DMS 273 treated with DMSO at 0.1 percent for 48 hours (cell line): ENCODE data around the gene TAP2.

ENCODE experiments used
- DNase-seq: peaks from one replicate; lab custom pipeline; 2025; lab: John Stamatoyannopoulos, UW

The TAP2 gene

DNA sequence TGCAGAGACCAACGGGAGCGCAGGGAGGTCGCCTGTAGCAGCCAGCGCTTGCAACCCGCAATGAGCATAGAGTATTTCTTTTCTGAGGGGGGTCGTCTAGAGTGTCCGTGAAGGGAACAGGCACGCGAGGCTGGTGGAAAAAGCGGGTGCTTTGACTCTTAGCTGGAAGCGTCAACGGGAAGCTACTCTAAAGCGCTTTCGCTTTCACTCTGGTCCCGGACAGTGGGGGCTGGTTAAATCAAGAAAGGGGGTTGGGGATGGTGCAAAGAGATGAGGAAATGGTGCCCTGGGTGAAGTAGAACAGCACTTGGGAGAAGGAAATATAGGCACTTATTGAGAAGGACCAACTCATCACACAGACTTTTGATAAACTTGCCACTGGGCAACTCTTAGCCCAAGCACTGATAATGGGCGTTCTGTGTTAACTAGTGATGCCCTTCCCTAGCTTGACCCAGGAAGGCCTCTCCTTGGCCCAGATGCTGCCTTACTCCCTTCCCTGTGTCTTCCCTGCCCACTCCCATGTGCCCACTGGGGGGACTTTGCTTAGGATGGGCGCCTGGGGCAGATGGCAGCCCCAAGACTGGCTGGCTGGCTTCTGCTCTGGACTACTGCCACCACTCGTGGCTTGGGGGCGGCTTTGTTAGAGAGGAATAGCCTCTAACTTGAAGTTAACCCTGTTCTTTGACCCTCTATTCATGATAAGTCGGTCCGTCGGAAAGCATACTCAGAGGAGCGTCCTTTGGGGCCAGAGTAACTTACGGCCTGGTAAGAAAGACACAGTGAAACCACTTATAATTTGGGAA, 16.0 kb upstream of the TAP2 start:
- no peak for DNase-seq

DNA sequence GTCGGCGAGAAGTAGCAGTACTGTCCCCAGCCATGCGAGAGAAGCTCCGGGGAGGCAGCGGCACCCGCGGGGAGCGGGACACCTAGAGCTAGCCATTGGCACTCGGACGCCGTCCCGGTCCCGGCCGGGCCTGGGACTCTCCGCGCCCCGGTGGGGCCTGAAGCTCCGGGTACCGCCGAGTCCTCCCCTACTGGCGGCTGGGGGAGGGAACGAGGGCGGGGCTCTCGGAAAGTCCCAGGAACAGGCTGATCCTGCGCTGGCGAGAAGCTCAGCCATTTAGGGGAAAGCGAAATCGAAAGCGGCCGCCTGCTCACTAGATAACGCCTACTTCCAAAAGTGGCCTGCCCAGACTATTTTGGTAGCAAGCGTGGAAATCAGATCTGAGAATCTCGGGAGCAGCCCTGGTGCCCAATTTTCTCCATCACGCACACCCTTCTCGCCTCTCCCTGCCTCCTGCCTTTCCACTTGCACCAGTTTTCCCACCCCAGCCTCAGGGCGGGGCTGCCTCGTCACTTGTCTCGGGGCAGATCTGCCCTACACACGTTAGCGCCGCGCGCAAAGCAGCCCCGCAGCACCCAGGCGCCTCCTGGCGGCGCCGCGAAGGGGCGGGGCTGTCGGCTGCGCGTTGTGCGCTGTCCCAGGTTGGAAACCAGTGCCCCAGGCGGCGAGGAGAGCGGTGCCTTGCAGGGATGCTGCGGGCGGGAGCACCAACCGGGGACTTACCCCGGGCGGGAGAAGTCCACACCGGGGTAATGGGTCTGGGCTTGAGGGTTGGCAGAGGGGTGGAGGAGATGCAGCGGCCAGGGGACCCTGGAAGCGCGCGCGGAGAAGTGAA, 15.2 kb upstream of the TAP2 start, which contains the start of the genes PSMB9 and TAP1:
Gene PSMB9, plus strand, starts transcription at position 652 of the 835 bp plus-strand sequence. Its CDS starts 38 bp downstream, at position 690.
Gene TAP1, minus strand, starts transcription at position 164 of the 835 bp plus-strand sequence. Its CDS starts 68 bp downstream, at position 96.
- peak; percentile 89 for DNase-seq

DNA sequence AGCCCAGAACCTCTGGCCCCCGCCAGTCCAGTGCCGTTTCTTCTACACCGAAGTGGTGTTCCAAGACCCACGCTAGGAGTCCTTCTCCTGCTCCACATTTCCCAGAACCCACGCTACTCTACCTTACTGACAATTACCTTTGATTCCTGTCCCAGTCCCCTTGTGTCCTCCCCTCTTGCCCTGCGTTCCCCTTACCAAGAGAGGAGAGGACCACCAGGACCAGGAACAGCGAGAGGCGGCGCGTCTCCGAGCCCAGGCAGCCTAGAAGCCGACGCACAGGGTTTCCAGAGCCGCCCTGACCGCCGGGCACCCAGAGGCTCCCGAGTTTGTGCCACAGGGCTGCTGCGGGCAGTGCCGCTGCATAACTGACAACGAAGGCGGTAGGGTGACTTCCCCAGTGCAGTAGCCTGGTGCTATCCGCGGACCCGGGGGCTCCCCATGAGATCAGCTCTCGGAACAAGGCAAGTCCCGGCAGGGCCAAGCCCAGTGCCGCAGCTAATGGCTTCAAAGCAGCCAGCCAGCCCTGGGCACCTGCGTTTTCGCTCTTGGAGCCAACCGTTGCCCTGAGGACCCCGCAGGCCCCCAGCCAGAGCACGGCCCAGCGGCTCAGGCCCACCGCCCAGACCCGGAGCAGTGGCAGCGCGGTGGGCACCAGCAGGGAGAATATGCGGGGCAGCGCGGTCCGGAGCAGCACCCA, 14.5 kb upstream of the TAP2 start:
- no peak for DNase-seq

DNA sequence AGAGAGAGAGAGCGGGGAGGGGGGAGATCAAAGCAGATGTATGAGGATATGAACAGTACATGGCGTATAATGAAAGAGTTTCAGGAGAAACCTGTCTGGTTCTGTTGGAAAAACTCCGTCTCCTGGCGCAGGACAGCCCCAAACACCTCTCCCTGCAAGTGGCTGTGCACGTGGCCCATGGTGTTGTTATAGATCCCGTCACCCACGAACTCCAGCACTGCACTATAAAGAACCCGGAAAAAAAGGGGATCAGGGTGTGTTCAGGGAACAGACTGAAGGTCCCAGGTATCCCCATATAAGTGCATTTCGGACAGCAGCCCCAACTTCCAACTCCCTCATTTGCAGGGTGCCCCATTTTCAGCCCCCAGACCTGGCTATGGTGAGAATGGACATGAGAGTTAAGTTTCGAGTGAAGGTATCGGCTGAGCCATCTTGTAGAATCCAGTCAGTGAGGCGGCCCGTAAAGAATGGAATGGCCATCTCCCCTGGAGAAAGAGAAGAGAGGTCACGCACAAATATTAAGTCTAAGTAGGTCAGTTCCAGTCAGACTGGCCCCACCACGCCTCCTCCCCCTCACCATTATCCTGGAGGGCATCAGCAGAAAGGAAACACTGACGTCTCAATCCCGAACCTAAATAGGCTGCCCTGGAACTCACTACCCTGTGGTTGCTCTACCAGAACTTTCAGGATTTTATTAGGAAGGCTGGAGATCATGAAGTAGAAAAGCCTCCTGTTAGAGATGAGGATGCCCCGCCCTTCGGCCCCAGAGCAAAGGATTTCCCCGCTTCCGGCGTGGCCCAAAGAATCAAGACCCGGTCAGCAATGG, 13.7 kb upstream of the TAP2 start:
- DNase-seq = no peak

DNA sequence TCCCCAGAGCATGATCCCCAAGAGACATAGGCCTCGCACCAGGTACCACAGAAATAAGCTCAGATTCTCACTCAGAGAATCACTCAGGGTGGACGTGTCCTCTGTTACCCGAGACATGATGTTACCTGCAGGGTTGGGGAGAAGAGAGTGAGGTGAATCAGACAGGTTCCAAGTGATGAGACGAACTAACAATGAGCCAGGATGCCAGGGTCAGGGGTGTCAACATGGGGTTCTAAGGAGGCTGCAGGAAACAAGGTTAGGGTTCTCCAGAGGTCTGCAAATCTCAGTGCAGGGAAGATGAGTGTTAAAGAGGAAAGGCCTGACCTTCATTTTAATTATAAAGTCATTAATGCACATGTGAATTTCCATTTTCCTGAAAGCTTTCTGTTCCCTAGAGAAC, 12.5 kb upstream of the TAP2 start:
- DNase-seq = no peak

DNA sequence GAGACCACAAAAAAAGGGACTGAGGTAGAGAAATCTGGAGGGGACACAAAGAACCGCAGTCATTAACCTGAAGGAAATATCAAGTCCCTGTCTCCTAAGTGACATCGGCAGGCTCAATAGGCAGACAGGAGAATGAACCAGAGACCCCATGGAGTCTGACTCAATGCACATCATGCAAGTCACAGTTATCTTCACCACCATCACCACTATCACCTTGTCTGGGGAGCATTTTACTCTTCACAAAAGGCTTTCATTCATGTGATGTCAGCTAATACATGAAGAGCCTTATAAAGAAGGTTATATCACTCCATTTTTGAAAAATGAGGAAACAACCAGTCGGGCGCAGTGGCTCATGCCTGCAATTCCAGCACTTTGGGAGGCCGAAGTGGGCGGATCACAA, 10.6 kb upstream of the TAP2 start:
- DNase-seq = no peak

DNA sequence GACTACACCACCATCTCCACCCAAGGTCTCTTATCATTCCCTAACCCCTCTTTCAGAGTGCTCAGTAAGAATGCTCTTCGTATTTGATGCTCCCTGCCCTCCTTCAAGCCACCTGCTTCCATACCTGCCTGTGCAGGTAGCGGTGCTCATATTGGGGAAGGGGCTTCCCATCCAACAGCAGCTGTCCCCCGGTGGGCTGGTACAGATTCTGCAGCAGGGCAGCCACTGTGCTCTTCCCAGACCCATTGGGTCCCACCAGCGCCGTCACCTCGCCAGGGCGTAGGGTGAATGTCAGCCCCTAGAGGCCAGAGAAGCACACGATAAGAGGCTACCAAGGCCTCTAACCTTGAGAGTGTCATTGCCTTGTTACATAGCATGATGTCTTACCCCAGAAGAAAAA, 9.3 kb upstream of the TAP2 start:
- no peak for DNase-seq

DNA sequence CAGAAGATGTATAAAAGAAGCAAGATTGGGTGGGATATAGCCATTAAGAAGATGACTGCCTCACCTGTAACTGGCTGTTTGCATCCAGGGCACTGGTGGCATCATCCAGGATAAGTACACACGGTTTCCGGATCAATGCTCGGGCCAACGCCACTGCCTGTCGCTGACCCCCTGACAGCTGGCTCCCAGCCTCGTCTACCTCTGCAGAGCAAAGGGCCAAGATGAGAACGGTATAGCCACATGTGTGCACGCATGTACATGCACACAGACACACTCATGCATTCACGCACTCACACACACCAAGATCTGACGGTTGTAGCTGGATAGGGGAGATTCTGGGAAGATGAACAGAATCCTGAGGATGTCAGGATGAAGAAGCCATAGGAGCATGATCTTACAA, 8.5 kb upstream of the TAP2 start:
- no peak for DNase-seq

DNA sequence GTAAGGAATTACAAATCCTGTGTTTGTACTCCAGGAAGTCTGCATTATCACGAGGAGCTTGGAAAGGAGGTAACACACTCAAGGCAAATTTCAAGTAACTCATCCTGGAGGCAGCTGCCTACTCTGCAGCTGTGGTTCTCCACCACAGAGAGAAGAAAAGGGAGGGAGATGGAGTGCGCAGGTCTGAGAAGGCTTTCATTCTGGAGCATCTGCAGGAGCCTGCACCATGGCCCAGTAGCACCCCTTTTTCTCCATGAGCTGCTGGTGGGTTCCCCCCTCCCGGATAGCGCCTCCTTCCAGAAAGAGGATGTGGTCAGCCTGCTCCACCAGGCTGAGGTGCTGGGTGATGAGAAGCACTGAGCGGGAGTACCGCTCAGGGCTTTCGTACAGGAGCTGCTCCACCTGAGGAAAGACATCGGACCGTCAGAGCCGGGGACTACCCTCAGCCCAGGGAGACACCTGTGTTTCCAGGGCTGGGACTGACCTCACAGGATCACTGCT, 6.9 kb upstream of the TAP2 start:
- no peak for DNase-seq

DNA sequence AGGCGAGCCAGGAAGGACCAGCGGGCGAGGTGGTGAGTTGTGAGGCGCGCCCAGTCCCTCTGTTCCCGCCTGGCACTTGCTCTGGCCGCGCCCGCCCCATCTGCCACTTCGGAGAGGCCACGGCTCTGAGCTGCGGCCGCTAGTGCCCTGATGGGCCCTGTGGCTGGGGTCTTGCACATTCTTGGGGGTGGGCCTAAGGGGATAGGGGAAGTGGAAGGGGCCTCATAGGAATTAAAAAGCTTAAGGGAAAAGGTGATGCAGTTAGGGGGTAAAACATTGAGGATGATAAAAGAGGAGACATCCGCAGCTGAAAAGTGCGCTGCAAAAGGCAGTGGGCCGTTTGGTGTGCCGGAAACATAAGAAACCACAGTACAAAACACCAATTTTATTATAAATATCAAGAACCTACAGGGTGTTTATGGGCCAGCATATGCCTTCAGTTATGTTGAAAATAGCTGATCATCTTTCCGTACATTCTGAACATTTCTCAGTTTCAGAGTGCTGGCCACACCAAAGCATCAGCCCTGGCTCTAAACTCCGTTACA, 6.4 kb upstream of the TAP2 start:
- DNase-seq = no peak

DNA sequence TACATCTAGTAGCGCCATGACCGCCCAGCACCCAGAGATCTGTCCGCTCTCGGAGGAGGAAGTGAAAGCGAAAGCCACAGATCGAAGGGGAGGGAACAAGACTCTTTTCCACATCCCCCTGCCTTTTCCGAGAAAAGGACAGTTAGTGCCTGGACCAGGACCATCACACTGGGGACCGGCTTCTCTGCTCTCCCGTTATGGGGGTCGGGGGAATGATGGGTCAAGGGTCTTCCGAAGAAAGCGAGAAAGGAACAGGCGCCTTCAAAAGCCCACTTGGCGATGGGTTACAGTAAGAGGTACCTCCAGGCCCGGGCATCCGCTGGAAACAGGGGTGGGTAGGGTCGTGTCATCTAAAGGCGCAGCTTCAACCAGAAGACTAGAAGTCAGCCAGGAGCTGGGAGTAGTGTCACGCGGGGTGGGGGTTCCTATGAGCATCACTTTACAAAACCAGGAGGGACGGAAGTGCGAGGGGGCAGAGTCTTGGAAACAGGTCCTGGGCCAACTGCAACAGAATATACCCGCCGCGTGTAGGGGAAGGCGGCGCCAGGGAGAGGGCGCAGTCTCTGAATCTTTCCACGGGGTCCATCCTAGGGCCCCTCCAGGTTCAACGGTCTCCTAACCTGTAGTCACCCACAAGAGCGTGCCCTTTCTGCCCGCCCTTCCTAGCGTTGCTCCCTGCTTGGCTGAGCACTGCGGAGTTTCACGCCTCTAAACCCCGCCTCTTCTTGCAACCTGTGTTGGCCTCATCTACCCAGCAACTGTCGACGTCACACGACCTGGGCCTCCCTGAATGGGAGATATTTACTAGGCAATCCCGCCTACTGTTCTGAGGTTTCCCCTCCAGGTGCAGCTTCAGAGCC, 5.7 kb upstream of the TAP2 start, which contains the start of gene PSMB8:
Gene PSMB8, minus strand, starts transcription at position 69 of the 860 bp plus-strand sequence. Its CDS starts 51 bp downstream, at position 18.
- DNase-seq = peak; percentile 90

DNA sequence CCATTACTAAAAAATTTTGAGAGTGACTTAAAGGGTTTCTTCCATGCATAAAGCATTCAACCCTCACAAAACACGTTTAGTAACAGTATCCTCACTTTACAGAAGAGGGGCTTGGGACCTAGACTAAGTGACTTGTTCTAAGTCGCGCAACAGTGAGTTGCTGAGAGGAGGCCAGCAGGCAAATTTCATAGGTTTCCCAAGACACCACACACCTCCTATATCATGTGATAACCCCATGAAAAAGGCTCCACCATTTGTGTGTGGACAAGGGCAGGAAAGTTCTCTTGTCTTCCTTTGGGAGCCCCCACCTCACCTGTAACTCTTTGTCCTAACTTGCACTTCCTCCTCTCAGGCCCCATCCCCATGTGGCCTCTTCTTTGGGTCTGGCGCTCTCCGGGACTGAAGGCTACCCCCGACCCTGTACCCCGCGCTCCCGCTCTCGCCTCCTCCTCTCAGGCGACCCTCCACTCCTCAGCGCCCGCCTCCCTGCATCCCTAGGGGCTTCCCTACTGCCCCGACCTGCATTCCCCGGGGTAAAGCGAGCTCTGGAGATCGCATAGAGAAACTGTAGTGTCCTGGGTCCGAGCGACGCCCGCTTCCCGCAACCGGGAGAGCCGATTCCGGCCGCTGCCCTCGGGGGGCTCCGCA, 4.9 kb upstream of the TAP2 start:
- DNase-seq = no peak

DNA sequence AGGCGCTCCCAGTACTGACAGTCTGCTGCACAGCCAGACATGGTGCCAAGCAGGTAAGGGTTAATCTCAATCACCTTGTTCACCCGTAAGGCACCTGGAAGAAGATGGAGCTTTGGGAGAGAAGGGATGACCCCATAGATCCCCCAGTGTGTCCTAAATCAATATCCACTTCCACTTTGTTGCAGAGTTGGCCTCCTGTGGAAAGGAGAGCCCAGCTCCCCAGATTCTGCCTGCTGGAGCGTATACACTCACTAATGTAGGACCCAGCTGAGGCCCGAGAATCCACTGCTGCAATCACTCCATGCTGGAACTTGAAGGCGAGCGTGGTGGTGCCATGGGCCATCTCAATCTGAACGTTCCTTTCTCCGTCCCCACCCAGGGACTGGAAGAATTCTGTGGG, 4.2 kb upstream of the TAP2 start:
- no peak for DNase-seq

DNA sequence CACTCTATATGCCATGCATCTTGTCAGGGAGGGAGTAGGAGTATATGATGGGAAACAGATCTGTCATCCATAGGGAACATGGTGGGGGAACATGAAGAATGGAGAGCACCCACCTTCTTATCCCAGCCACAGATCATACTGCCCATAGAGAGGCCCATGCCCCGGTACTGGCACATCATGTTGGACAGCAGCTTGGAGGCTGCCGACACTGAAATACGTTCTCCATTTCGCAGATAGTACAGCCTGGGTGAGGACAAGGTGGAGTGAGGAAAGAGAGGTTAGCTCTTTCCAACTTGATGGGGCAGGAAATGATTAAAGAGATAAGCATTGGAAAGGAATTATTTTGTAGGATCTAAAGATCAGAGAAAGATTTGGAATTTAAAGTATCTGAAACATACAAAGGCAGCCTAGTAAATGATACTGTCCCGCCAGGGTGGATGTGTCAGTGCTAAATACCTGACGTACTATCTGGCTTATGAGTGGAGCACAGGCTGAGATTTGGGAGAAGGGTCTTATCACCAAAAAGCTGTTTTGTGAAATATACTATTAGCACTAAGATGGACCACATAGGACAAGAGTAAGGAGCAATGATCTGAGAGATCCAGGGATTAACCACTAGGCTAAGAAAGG, 3.6 kb upstream of the TAP2 start:
- DNase-seq = no peak

DNA sequence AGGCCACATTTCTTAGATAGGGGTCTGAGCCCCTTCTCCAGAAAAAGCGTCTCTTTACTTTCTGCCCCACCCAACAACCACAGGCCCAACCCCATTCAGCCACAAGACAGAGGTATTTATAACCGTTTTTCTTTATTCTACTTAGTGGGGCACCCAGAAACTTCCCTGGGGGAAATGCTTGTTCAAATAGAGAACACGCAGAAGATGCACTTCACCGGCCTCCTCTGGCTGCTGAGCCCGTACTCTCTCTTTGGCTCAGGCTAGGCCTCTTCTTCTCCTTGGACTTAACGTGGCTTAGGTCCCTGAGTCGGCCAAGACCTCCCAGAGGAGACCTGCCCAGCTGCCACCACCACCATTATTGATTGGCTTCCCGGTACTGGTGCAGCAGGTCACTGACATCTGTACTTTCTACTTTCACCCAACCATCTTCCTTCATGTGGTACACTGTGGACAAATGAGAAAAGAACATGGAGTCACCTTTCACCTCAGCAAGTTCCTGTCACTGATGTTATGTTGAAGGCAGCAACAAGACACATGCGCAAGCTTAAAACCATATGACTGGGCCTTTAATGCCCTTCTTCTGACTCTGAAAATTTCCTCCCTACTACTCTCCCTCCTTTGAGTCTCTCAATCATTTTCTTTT, 2.2 kb upstream of the TAP2 start:
- no peak for DNase-seq

DNA sequence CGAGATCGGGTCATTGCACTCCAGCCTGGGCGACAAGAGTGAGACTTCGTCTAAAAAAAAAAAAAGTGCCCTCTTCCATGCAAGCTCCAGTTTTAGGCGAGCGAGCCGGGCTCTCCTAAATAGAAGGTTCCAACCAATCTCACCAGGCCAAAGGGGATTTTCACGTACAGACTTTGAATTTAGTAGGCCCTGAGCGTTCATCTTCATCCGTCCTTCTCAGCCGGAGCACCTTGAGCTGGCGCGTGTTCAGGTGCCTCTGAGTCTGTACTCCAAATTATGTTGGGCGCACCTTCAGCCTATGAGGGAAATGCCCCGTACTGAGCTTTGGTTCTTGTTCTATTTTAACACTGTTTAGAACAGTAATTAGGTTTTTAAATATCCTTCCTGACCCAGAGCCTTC, 817 bp upstream of the TAP2 start:
- no peak for DNase-seq

DNA sequence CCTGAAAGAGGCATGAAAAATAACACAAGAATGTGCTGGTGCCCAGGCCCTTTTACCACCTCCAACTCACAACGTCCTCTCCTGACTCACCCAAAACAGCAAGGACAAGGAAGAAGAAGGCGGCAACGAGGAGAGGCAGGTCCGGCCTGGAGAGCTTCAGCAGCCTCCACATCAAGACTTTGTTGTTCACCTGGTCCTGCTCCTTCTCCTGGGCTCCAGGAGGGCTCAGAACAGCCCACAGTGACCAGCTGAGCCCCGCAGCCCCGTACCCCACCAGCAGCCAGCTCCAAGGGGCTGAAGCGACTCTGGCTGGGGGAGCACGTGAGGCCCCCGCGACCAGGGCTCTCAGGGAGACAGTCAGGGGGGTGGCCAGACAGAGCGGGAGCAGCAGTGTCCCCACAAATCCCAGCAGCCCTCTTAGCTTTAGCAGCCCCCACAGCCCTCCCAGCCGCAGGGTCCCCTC, 857 bp downstream of the TAP2 start:
- no peak for DNase-seq

DNA sequence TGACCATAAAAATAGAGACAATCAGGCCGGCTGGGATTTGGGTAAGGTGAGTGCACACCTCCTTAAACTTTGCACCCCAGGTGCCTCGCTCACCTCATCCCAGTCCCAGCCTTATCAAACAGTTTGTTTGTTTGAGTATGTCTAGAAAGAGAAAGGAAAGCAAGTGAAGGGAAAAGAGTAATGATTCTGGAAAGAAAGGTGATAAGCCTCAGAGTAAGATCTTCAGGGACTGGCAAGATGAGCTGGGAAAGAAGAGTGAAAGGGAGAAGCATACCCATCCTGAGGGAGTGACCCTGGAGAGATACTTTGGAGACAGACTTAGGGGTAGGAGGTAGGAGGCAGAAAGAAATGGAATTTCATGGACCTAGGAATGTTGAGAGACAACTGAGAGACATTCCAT, 1.7 kb downstream of the TAP2 start:
- DNase-seq = no peak
